GM21367 (cell line): ENCODE results near the gene ZKSCAN5.
"Not testable (repeated sequence)": the region's sequence is repeated elsewhere in the genome, so short reads cannot be mapped to it uniquely, and the experiment has no call there.

Source experiments
- ATAC-seq: cut with Tn5 transposase; IDR thresholded peaks from one replicate; pipeline ENCODE4 v1.9.1; 2021; ENCODE audit not compliant: unreplicated experiment

Gene ZKSCAN5

DNA sequence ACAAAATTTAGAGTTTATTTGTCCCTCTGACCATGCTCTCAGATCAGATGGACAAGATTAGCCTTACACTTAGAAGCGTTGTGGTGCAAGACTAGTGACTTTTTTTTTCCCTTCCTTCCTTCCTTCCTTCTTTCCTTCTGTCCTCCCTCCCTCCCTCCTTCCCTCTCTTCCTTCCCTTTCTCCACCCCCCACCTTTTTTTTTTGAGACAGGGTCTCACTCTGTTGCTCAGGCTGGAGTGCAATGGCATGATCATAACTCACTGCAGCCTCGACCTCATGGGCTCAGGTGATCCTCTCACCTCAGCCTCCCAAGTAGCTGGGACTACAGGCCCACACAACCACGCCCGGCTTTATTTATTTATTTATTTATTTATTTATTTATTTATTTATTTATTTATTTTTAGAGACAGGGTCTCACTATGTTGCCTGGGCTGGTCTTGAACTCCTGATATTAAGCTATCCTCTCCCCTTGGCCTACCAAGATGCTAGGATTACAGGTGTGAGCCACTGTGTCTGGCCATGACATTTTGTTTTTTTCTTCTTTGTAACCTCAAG is 76.4 kb downstream of the ZKSCAN5 start:
- ATAC-seq, result not testable (repeated sequence)
